Measurements from ENCODE around the gene ZDHHC18.

- TF ChIP-seq CTCF (IDR thresholded peaks at IDR 0.05; ENCODE audit: control extremely low read depth in 1 of 3, insufficient read depth in 1 of 3, low read depth in 1 of 3, low read length in 3 of 3) (no peak), EP300 (IDR thresholded peaks at IDR 0.05; ENCODE audit: borderline replicate concordance in 1 of 2, low read depth in 2 of 2, low read length in 2 of 2) (no peak), SAP30 (IDR thresholded peaks at IDR 0.05; ENCODE audit: insufficient read depth, insufficient replicate concordance, low read length) (no peak), MAFK (IDR thresholded peaks at IDR 0.05; ENCODE audit: low read depth, low read length) (no peak), CBX8 (IDR thresholded peaks at IDR 0.05; ENCODE audit: borderline replicate concordance, low read depth, low read length) (no peak), NANOG (IDR thresholded peaks at IDR 0.05; ENCODE audit: insufficient read depth, low read depth, low read length, poor library complexity, severe bottlenecking) (no peak), CBX5 (IDR thresholded peaks at IDR 0.05; ENCODE audit: low read depth, low read length) (no peak), ATF3 (IDR thresholded peaks at IDR 0.05; ENCODE audit: insufficient read depth, low read depth, low read length) (no peak)
Measured at GRCh38 chr1:26784023-26784871, 42.2 kb upstream of the ZDHHC18 start.

Data from H1 (cell line).